NCI-H2029 treated with DMSO at 0.1 percent for 48 hours (cell line): ENCODE results near the gene PPM1L.

Experiments
- DNase-seq: peaks from one replicate; lab custom pipeline; 2025; lab: John Stamatoyannopoulos, UW

PPM1L gene

GRCh38 chr3:160809453-160809852, 53.4 kb downstream of the PPM1L start:
- no peak for DNase-seq

GRCh38 chr3:160810362-160811236, 54.6 kb downstream of the PPM1L start:
- DNase-seq: no peak

GRCh38 chr3:160811237-160811548, 55.2 kb downstream of the PPM1L start:
- DNase-seq: no peak

GRCh38 chr3:160812304-160812703, 56.3 kb downstream of the PPM1L start:
- DNase-seq: no peak

- no peak for DNase-seq
These were observed 59.2 kb downstream of the PPM1L start for GRCh38 chr3:160815280-160815679.

- DNase-seq: no peak
These were observed 64.0 kb downstream of the PPM1L start for GRCh38 chr3:160820022-160820421.

GRCh38 chr3:160820430-160820829, 64.4 kb downstream of the PPM1L start:
- no peak for DNase-seq

GRCh38 chr3:160822936-160823335, 66.9 kb downstream of the PPM1L start:
- no peak for DNase-seq

- no peak for DNase-seq
These were observed 69.3 kb downstream of the PPM1L start for GRCh38 chr3:160825311-160825800.

- no peak for DNase-seq
These were observed 70.4 kb downstream of the PPM1L start for GRCh38 chr3:160826408-160826807.

GRCh38 chr3:160826991-160827390, 71.0 kb downstream of the PPM1L start:
- DNase-seq: no peak

- DNase-seq: no peak
These were observed 71.5 kb downstream of the PPM1L start for GRCh38 chr3:160827516-160827915.

GRCh38 chr3:160828880-160829279, 72.8 kb downstream of the PPM1L start:
- DNase-seq: no peak

- DNase-seq: no peak
These were observed 73.5 kb downstream of the PPM1L start for GRCh38 chr3:160829486-160830009.

GRCh38 chr3:160830796-160831195, 74.8 kb downstream of the PPM1L start:
- no peak for DNase-seq

GRCh38 chr3:160831401-160831800, 75.4 kb downstream of the PPM1L start:
- DNase-seq: no peak

- DNase-seq: no peak
These were observed 81.5 kb downstream of the PPM1L start for GRCh38 chr3:160837394-160837980.

GRCh38 chr3:160840590-160840989, 84.6 kb downstream of the PPM1L start:
- DNase-seq: no peak

GRCh38 chr3:160841455-160841854, 85.4 kb downstream of the PPM1L start:
- DNase-seq: no peak

GRCh38 chr3:160842021-160843005, 86.3 kb downstream of the PPM1L start:
- no peak for DNase-seq

GRCh38 chr3:160851629-160852210, 95.7 kb downstream of the PPM1L start:
- no peak for DNase-seq

GRCh38 chr3:160852856-160853255, 96.8 kb downstream of the PPM1L start:
- no peak for DNase-seq
